ENCODE measurements around the gene RNF41.

RNF41 gene

DNA sequence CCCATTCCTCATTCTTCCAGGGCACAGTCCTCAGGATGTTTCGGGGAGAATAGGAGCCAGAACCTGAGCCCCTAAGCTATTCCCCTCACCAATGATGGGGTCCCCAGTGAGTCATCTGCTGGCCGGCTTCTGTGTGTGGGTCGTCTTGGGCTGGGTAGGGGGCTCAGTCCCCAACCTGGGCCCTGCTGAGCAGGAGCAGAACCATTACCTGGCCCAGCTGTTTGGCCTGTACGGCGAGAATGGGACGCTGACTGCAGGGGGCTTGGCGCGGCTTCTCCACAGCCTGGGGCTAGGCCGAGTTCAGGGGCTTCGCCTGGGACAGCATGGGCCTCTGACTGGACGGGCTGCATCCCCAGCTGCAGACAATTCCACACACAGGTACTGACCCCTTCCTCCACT is 9.5 kb upstream of the RNF41 start:
- CTCF ChIA-PET, result interaction anchor here (0.6 to 4.4 kb wide), 9 partner anchors 9 to 84 kb away, joined by 3 to 23 read pairs (median 3); partner anchors contain the start of genes ANKRD52, RNF41 and SMARCC2
- no peak for DNase-seq (ENCODE audit: low read depth, low spot score)
- TF ChIP-seq, protein P1, sequence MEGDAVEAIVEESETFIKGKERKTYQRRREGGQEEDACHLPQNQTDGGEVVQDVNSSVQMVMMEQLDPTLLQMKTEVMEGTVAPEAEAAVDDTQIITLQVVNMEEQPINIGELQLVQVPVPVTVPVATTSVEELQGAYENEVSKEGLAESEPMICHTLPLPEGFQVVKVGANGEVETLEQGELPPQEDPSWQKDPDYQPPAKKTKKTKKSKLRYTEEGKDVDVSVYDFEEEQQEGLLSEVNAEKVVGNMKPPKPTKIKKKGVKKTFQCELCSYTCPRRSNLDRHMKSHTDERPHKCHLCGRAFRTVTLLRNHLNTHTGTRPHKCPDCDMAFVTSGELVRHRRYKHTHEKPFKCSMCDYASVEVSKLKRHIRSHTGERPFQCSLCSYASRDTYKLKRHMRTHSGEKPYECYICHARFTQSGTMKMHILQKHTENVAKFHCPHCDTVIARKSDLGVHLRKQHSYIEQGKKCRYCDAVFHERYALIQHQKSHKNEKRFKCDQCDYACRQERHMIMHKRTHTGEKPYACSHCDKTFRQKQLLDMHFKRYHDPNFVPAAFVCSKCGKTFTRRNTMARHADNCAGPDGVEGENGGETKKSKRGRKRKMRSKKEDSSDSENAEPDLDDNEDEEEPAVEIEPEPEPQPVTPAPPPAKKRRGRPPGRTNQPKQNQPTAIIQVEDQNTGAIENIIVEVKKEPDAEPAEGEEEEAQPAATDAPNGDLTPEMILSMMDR (IDR thresholded peaks at IDR 0.05; ENCODE audit: insufficient read depth, low read length, missing control alignments), result no peak

DNA sequence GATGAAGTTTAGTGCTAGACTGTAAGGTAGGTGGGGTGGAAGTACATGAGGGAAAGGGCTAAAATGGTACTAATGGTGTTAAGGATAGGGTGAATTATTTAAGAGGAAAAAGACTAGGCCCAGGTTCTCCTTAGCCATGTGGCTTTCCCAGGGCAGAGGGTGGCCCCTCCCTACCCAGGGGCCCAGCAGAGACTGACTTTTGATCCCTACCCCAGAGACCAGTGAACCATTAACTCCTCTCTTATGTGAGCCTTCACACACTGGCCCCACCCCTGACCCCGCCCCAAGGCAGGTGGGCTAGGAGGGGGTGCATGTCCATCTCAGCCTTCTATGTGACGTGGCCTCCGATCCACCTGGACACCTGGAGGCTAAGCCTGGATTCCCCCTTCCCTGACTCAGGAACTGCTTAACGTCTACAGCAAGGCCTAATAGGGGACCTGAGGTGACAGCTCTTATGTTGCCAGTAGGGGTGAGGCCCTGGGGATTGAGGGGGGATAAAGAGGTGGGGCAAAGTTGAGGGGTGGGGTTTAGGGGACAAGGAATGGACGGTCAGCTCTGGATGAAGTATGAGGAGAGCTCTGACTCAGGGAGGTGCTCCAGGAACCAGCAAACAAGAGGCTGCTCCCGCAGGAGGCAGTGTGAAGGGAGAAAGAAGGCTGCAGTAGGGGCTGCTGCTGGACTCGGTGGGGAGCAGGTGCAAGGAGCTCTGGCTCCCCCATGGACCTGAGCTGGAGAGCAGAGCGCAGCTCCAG is 8.9 kb upstream of the RNF41 start:
- TF ChIP-seq, protein P1 (IDR thresholded peaks at IDR 0.05; ENCODE audit: insufficient read depth, low read length, missing control alignments), result no peak
- no peak overlapping the region for H3K4me3 ChIP-seq (ENCODE audit: low read depth, low read length)
- no peak for DNase-seq (ENCODE audit: low read depth, low spot score)
- CTCF ChIA-PET, result interaction anchor here (0.7 to 4.4 kb wide), 7 partner anchors 8 to 41 kb away, joined by 3 to 23 read pairs (median 4); partner anchors contain the start of genes ANKRD52, RNF41 and SMARCC2
- POLR2A ChIA-PET, result interaction anchor here (1.3 to 1.9 kb wide), 2 partner anchors 9 to 28 kb away, joined by 5 to 6 read pairs; partner anchors contain the start of genes ANKRD52 and RNF41

More for the DNA sequence above, 9.5 kb upstream of the RNF41 start:
- H3K4me3 ChIP-seq (ENCODE audit: low read depth, low read length), result no peak overlapping the region
- POLR2A ChIA-PET, result interaction anchor here (1.3 to 1.9 kb wide), 2 partner anchors 9 to 27 kb away, joined by 5 to 6 read pairs; partner anchors contain the start of genes ANKRD52 and RNF41

DNA sequence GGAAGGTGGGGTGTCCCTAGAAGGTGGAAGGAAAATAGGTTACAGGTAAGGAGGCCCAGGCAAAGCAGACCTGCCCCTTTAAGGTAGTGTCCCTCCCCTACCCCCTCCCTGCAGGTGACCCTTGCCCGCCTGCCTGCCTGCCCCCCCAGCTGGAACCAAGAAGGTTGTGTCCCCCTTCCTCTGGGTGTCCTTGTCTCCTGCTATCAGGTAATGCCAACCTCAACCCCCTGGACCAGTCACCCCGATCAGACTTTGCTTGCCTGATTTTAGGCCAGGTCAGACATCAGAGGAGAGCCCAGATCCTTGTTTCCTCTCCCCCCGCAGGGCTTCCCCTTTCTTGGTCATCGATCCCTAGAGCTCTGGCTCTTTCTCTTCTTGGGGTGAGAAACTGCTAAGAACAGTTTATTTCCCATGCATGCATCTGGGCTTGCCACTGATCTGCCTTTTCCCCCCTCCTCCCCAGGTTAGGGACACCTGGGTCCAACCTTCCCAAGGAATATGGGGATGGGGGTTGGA is 8.3 kb upstream of the RNF41 start, which contains the start of gene SLC39A5:
SLC39A5 (plus strand) TSS at position 136 of the 516 bp plus-strand sequence. CDS start 1,224 bp downstream, outside the sequence.
- TF ChIP-seq, protein P1 (IDR thresholded peaks at IDR 0.05; ENCODE audit: insufficient read depth, low read length, missing control alignments), result no peak
- CTCF ChIA-PET, result interaction anchor here (1.1 to 5.6 kb wide), 3 partner anchors 8 to 40 kb away, joined by 10 to 36 read pairs (median 23); partner anchors contain the start of genes ANKRD52, RNF41 and SMARCC2
- H3K4me3 ChIP-seq (ENCODE audit: low read depth, low read length), result no peak within 1 kb of the TSS
- no peak for DNase-seq (ENCODE audit: low read depth, low spot score)
- POLR2A ChIA-PET, result no interaction called here

DNA sequence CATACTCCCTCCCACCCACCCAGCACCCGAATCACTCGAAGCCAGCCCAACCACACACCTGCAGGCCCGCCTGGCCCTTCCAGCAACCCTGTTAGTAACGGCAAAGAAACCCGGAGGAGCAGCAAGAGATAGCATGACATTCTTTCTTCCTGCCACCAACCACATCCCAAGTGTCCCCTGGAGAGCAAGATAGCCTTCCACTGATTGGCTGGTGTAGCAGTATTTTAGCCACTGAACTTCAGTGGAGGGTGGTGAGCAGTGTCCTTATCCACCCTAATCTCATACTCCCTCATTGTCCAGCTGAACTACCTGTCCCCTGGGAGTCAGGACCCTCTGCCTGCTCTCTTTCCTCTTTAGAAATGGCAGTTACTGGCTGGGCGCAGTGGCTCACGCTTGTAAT is 7.4 kb upstream of the RNF41 start:
- no peak for DNase-seq (ENCODE audit: low read depth, low spot score)
- ChIA-PET CTCF (interaction anchor here (0.9 to 5.6 kb wide), 3 partner anchors 29 to 110 kb away, joined by 3 to 36 read pairs (median 3); partner anchors contain the start of gene ANKRD52), POLR2A (no interaction called here)
- no peak overlapping the region for H3K4me3 ChIP-seq (ENCODE audit: low read depth, low read length)
- TF ChIP-seq, protein P1 (IDR thresholded peaks at IDR 0.05; ENCODE audit: insufficient read depth, low read length, missing control alignments), result no peak

DNA sequence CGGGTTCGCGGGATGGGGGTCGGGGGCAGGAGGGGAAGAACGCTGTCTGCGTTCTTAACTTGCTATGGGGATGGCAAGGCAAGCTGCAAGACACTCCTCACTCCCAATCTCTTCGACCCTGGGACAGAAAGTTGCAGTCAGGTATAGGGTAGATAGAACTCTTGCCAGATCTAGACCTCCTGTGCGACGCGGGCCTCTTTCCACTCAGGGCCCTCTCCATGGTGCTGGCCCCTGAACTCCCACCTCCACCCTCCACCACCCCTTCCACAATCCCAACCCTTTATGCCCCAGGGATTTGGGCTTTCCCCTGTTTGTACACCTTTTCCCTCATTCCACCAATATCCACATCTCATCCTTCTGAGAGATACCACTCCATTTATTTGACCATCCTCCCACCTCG is 3.2 kb upstream of the RNF41 start:
- ChIA-PET CTCF (interaction anchor here (0.7 to 5.6 kb wide), 8 partner anchors 9 to 34 kb away, joined by 3 to 58 read pairs (median 5); partner anchors contain the start of genes ANKRD52 and SMARCC2), POLR2A (no interaction called here)
- no peak for DNase-seq (ENCODE audit: low read depth, low spot score)
- H3K4me3 ChIP-seq (ENCODE audit: low read depth, low read length), result peak overlapping the region; percentile 78
- TF ChIP-seq, protein P1 (IDR thresholded peaks at IDR 0.05; ENCODE audit: insufficient read depth, low read length, missing control alignments), result no peak

Data from AG04449 (cell line).